Parathyroid adenoma (tissue), 2 donors: ENCODE results near the gene TLCD3A.
"Not testable (repeated sequence)": the region's sequence is repeated elsewhere in the genome, so short reads cannot be mapped to it uniquely, and the experiment has no call there.

Experiments used
- H2AFZ ChIP-seq: fragments of 300-600 bp; sonication (generic); one replicate; pipeline ENCODE4 v1.7.0; 2017; ENCODE audit warnings: antibody characterized with exemption, mild to moderate bottlenecking
- H3K27ac ChIP-seq: fragments of 300-600 bp; sonication (generic); one replicate; pipeline ENCODE4 v1.7.0; 2017
- H3K27me3 ChIP-seq: fragments of 300-600 bp; sonication (generic); one replicate; pipeline ENCODE4 v1.7.0; 2017; ENCODE audit warnings: low read length; ENCODE audit not compliant: control insufficient read depth, insufficient read depth
- H3K36me3 ChIP-seq: fragments of 300-600 bp; sonication (generic); one replicate; pipeline ENCODE4 v1.7.0; 2017; ENCODE audit warnings: low read length; ENCODE audit not compliant: control insufficient read depth, insufficient read depth
- H3K4me1 ChIP-seq: fragments of 300-600 bp; sonication (generic); one replicate; pipeline ENCODE4 v1.7.0; 2017; ENCODE audit warnings: control low read depth
- H3K4me2 ChIP-seq: fragments of 300-600 bp; sonication (generic); one replicate; pipeline ENCODE4 v1.7.0; 2017; ENCODE audit warnings: low read length
- H3K4me3 ChIP-seq: fragments of 300-600 bp; sonication (generic); one replicate; pipeline ENCODE4 v1.7.0; 2017; ENCODE audit warnings: low read depth, low read length
- H3K79me2 ChIP-seq: fragments of 300-600 bp; sonication (generic); one replicate; pipeline ENCODE4 v1.7.0; 2017; ENCODE audit warnings: control low read depth
- H3K9ac ChIP-seq: fragments of 300-600 bp; sonication (generic); one replicate; pipeline ENCODE4 v1.7.0; 2017; ENCODE audit warnings: mild to moderate bottlenecking
- H3K9me3 ChIP-seq: fragments of 300-600 bp; sonication (generic); one replicate; pipeline ENCODE4 v1.7.0; 2017; ENCODE audit warnings: low read length; ENCODE audit not compliant: control insufficient read depth
- TF ChIP-seq, protein P1 (sequence below): fragments of 300-600 bp; sonication (generic); IDR thresholded peaks from one replicate; pipeline ENCODE4 v1.7.0; 2017; ENCODE audit warnings: antibody characterized with exemption, mild to moderate bottlenecking
- donor health status: primary hyperparathyroidism.

The TLCD3A gene

DNA sequence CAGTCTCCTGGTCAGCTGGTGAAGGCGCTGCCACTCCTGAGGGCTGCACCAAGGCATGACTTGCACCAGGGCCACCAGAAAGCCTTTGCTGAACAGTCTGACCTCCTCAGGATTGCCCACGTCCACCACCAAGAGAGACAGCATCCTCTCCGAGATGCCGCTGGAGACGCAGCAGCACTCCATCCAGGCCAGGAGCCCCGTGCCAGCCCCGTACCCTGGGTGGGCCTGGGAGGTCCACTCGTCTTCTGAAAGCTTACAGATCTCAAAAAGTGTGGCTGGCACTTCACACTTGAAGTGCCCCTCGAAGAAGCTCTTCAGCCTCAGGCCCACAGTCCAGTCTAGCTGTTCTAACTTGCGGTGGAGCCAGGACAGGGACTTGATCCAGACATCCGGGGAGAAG, 13.0 kb downstream of the TLCD3A start:
- H3K27me3 ChIP-seq, result no peaks in the 10 kb centered on the region
- H3K9ac ChIP-seq, result no peak overlapping the region
- H3K36me3 ChIP-seq, result no peaks in the 10 kb centered on the region
- H3K4me2 ChIP-seq, result no peak overlapping the region
- H3K4me1 ChIP-seq, result no peaks in the 10 kb centered on the region
- no peak overlapping the region for H3K4me3 ChIP-seq
- no peaks in the 10 kb centered on the region for H3K9me3 ChIP-seq
- H3K27ac ChIP-seq, result no peak overlapping the region
- no peaks in the 10 kb centered on the region for H3K79me2 ChIP-seq
- TF ChIP-seq, protein P1, sequence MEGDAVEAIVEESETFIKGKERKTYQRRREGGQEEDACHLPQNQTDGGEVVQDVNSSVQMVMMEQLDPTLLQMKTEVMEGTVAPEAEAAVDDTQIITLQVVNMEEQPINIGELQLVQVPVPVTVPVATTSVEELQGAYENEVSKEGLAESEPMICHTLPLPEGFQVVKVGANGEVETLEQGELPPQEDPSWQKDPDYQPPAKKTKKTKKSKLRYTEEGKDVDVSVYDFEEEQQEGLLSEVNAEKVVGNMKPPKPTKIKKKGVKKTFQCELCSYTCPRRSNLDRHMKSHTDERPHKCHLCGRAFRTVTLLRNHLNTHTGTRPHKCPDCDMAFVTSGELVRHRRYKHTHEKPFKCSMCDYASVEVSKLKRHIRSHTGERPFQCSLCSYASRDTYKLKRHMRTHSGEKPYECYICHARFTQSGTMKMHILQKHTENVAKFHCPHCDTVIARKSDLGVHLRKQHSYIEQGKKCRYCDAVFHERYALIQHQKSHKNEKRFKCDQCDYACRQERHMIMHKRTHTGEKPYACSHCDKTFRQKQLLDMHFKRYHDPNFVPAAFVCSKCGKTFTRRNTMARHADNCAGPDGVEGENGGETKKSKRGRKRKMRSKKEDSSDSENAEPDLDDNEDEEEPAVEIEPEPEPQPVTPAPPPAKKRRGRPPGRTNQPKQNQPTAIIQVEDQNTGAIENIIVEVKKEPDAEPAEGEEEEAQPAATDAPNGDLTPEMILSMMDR, result no peak
- no peak overlapping the region for H2AFZ ChIP-seq

DNA sequence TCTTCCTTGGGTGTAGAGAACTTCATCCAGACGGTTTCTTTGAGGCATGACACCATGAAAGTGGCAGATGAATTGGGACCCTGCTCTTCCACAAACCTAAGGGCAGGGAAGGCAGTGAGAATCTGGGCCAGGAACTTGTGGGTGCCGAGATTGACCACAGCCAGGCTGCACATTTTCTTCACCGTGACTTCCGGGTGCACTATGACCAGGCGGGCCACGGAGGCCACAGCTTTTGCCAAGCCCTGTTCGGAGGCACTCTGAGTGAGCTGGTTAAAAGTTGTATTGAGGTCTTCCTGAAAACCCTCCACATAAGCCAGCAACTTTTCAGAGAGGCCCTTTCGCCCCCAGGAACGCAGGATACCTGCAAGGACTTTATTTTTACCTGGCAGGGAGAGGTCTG, 13.8 kb downstream of the TLCD3A start:
- H3K27me3 ChIP-seq, result no peaks in the 10 kb centered on the region
- H3K36me3 ChIP-seq, result no peaks in the 10 kb centered on the region
- no peaks in the 10 kb centered on the region for H3K79me2 ChIP-seq
- no peak overlapping the region for H3K9ac ChIP-seq
- H3K9me3 ChIP-seq, result no peaks in the 10 kb centered on the region
- TF ChIP-seq, protein P1, result no peak
- no peak overlapping the region for H3K4me3 ChIP-seq
- H3K4me1 ChIP-seq, result peaks cover 4% of the 10 kb centered on the region
- no peak overlapping the region for H2AFZ ChIP-seq
- no peak overlapping the region for H3K4me2 ChIP-seq
- H3K27ac ChIP-seq, result no peak overlapping the region

DNA sequence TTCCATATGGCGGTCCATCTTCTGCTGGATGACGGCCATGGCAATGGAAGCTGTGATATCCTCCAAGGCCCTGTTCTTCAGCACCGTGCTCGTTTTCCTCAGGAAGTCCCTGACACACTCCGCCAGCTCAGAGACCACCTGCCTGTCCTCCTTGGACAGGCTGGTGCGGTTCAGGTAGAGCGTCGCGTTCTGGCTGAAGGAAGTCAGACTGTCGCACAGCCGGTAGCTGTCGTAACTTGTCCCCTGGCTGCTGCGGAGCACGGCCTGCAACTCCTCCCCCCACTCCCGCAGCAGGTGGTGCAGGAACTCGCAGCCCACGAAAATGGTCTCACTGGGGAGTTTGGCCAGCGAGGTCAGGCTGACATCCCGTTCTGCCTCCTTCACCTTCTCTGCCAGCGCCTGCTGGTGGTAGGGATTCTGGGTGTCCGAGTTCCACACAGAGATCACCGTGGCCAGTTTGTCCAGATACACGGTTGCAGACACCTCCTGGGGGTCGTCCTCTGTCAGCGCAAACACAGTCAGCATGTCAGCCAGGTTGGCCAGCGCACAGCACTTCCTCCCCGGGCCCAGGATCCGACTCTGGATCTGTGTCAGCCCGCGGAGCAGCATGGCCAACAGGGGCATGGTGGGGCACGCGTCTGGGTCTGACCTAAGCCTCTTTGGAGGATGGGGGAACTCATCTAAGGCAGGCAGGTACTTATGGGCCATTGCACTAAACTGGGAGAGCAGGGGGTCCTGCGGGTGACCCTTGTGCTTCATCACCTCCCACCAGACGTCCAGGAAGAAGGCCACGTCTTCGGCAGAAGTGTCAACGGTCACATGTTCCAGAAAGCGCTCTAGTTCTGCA, 14.6 kb downstream of the TLCD3A start:
- Histone ChIP-seq H3K27ac (no peak overlapping the region), H3K27me3 (no peaks in the 10 kb centered on the region), H3K4me1 (peaks cover 5% of the 10 kb centered on the region), H3K4me2 (no peak overlapping the region), H3K79me2 (peaks cover 4% of the 10 kb centered on the region), H2AFZ (no peak overlapping the region), H3K9ac (no peak overlapping the region), H3K9me3 (no peaks in the 10 kb centered on the region), H3K36me3 (no peaks in the 10 kb centered on the region), H3K4me3 (no peak overlapping the region)
- TF ChIP-seq, protein P1, result no peak

DNA sequence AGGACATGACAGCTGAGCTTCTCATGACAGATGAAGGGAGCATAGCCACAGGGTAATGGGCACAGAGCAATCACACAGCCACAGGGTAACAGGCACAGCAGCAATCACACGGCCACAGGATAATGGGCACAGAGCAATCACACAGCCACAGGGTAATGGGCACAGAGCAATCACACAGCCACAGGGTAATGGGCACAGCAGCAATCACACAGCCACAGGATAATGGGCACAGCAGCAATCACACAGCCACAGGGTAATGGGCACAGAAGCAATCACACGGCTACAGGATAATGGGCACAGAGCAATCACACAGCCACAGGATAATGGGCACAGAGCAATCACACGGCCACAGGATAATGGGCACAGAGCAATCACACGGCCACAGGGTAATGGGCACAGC, 16.2 kb downstream of the TLCD3A start:
- not testable (repeated sequence) for H3K27ac ChIP-seq, H3K79me2 ChIP-seq, H3K9ac ChIP-seq, H3K4me1 ChIP-seq, H3K4me2 ChIP-seq, H3K27me3 ChIP-seq, H3K4me3 ChIP-seq, H3K9me3 ChIP-seq, H2AFZ ChIP-seq, H3K36me3 ChIP-seq

DNA sequence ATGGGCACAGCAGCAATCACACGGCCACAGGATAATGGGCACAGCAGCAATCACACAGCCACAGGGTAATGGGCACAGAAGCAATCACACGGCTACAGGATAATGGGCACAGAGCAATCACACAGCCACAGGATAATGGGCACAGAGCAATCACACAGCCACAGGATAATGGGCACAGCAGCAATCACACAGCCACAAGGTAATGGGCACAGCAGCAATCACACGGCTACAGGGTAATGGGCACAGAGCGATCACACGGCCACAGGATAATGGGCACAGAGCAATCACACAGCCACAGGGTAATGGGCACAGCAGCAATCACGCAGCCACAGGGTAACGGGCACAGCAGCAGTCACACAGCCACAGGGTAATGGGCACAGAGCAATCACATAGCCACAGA, 17.0 kb downstream of the TLCD3A start:
- not testable (repeated sequence) for H3K9me3 ChIP-seq, H3K36me3 ChIP-seq, H2AFZ ChIP-seq, H3K4me3 ChIP-seq, H3K4me2 ChIP-seq, H3K27me3 ChIP-seq, H3K4me1 ChIP-seq, H3K79me2 ChIP-seq, H3K27ac ChIP-seq, H3K9ac ChIP-seq
